Spleen (tissue), 7 donors: Measurements from ENCODE around the gene INTS15.

Source experiments
- POLR2AphosphoS5 ChIP-seq, 3 donors: sonication (generic); formaldehyde crosslinking; IDR thresholded peaks; one replicate each; pipeline ENCODE4 v1.5.1; 2017; ENCODE audit warnings: antibody characterized with exemption in 3 of 3
- TF ChIP-seq, protein P1 (sequence below), 11 experiments: fragments of 200-600 bp in 7 of 11; fragments of 450-650 bp in 4 of 11; sonication (generic) in 4 of 11; IDR thresholded peaks in 8 of 11; conservative IDR thresholded peaks in 3 of 11; 1 replicate in 7 of 11; 2 replicates in 4 of 11; pipeline versions ENCODE4 v1.4.0 to v1.8.0; 2016 to 2021; ENCODE audit warnings: antibody characterized with exemption in 11 of 11, inconsistent platforms in 4 of 11, mild to moderate bottlenecking in 1 of 11
- donor health status: DM: no; HTN: no; CAD: no; lungs with moderate emphysema.
- donor health status: DM: no; HTN: no; CAD: no.
- donor health status: DM: no; HTN: no; CAD: no.

DNA sequence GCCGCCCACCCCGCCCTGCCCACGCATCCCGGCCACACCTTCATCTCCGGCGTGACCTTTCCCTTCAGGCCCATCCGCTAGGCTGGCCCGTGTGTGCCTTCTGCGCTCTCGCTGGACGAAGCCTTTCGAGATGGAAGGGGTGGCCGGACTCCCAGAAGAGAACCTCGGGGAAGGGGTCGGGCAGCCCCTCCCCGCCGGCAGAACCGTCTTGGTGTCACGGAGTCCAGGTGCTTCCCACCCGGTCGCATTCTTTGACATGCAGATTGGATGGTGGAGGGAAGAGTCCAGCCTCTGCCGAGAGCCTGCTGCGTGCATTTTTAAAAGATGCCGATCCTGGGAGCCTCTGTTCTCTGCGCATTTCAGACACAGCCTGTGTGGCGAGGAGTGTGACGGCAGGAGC is 18.3 kb downstream of the INTS15 start:
- TF ChIP-seq POLR2AphosphoS5 (IDR thresholded peaks at IDR 0.05) = no peak
- TF ChIP-seq, protein P1, sequence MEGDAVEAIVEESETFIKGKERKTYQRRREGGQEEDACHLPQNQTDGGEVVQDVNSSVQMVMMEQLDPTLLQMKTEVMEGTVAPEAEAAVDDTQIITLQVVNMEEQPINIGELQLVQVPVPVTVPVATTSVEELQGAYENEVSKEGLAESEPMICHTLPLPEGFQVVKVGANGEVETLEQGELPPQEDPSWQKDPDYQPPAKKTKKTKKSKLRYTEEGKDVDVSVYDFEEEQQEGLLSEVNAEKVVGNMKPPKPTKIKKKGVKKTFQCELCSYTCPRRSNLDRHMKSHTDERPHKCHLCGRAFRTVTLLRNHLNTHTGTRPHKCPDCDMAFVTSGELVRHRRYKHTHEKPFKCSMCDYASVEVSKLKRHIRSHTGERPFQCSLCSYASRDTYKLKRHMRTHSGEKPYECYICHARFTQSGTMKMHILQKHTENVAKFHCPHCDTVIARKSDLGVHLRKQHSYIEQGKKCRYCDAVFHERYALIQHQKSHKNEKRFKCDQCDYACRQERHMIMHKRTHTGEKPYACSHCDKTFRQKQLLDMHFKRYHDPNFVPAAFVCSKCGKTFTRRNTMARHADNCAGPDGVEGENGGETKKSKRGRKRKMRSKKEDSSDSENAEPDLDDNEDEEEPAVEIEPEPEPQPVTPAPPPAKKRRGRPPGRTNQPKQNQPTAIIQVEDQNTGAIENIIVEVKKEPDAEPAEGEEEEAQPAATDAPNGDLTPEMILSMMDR (IDR thresholded peaks at IDR 0.05 in 8 of 11, conservative IDR thresholded peaks at IDR 0.05 in 3 of 11) = no peak
